Measurements from ENCODE around the gene PCBP1.

PCBP1 gene

GRCh38 chr2:70086838-70087701, at the start of gene PCBP1:
TSS of gene PCBP1 (plus strand) at chr2:70087477. CDS start at chr2:70087744, 267 bp downstream.
- H3K9me3 Mint-ChIP-seq, result no peaks in the 10 kb centered on the region
- H3K4me1 Mint-ChIP-seq, result peaks cover 50% of the 10 kb centered on the region
- peak within 1 kb of the TSS; percentile 100 for H3K27ac Mint-ChIP-seq
- peak within 1 kb of the TSS; percentile 97 to 100 (median 99) for H3K4me3 Mint-ChIP-seq
- H3K36me3 Mint-ChIP-seq (ENCODE audit: low read depth), result peaks cover 48% of the 10 kb centered on the region
- no peaks in the 10 kb centered on the region for H3K27me3 Mint-ChIP-seq (ENCODE audit: low read depth)
- TF ChIP-seq, protein P1, sequence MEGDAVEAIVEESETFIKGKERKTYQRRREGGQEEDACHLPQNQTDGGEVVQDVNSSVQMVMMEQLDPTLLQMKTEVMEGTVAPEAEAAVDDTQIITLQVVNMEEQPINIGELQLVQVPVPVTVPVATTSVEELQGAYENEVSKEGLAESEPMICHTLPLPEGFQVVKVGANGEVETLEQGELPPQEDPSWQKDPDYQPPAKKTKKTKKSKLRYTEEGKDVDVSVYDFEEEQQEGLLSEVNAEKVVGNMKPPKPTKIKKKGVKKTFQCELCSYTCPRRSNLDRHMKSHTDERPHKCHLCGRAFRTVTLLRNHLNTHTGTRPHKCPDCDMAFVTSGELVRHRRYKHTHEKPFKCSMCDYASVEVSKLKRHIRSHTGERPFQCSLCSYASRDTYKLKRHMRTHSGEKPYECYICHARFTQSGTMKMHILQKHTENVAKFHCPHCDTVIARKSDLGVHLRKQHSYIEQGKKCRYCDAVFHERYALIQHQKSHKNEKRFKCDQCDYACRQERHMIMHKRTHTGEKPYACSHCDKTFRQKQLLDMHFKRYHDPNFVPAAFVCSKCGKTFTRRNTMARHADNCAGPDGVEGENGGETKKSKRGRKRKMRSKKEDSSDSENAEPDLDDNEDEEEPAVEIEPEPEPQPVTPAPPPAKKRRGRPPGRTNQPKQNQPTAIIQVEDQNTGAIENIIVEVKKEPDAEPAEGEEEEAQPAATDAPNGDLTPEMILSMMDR (IDR thresholded peaks at IDR 0.05; ENCODE audit: unreplicated experiment in 3 of 3), result no peak

DNA sequence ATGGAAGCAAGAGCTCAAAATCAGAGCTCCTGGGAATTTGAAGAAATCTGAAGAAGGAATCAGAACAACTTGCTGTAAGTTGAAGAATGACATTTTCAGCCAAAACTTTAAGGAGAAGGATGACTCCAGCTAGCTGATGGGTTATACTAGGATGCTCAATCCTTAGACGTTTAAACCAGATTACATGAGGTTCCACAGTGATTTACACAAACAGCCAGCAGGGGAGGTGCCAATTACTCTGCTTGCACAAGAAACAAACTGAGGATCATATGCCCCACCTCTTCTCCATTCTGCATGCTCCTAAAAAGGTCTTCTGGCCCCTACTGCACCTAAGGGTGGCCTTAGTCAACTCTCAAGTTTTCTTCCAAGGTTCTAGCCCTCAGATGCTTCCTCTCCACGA, 47.9 kb upstream of the PCBP1 start:
- H3K4me3 Mint-ChIP-seq, result no peak overlapping the region
- TF ChIP-seq, protein P1 (IDR thresholded peaks at IDR 0.05; ENCODE audit: unreplicated experiment in 3 of 3), result no peak
- H3K27me3 Mint-ChIP-seq (ENCODE audit: low read depth), result no peaks in the 10 kb centered on the region
- peaks cover 34% of the 10 kb centered on the region for H3K36me3 Mint-ChIP-seq (ENCODE audit: low read depth)
- peaks cover 6% of the 10 kb centered on the region for H3K4me1 Mint-ChIP-seq
- H3K9me3 Mint-ChIP-seq, result no peaks in the 10 kb centered on the region
- H3K27ac Mint-ChIP-seq, result no peak overlapping the region

DNA sequence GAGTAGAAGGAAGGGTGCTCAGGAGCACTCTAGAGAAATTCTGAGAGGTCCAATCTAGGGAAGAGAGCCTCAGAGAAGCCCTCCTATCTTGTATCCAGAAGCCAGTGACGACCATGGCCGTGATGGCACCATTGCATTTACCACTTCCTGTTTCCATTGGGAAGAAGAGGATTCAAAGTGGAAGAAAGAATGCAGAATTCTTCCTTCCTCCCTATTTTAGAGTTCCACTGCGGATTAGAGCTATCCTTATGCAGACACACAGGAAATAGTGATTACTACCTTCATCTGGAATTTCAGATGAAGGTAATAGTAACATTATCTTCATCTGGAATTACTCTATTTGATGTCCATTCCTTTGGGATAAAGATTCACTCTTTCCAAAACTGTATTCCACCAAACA, 45.6 kb upstream of the PCBP1 start:
- H3K4me1 Mint-ChIP-seq, result peaks cover 6% of the 10 kb centered on the region
- H3K4me3 Mint-ChIP-seq, result no peak overlapping the region
- H3K27ac Mint-ChIP-seq, result no peak overlapping the region
- peaks cover 45% of the 10 kb centered on the region for H3K36me3 Mint-ChIP-seq (ENCODE audit: low read depth)
- no peaks in the 10 kb centered on the region for H3K9me3 Mint-ChIP-seq
- TF ChIP-seq, protein P1 (IDR thresholded peaks at IDR 0.05; ENCODE audit: unreplicated experiment in 3 of 3), result no peak
- no peaks in the 10 kb centered on the region for H3K27me3 Mint-ChIP-seq (ENCODE audit: low read depth)

DNA sequence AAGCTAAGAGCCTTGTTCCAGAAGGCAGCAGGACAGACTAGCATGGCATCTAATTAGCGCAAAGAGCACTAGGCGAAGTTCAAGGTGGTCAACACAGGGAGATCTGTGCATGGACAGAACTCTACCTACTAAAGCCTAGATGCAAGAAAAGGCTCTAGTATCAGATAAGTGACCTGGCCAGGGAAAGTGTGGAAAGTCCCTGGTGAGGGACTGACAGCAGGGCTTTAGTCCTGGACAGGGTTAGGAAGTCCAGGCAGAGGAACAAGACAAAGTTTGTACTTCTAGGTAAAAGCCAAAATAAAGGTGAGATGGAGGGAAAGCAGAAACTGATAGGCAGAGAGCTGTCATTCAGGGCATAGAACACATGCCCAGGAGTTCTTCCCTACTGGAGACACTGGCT, 45.0 kb upstream of the PCBP1 start:
- Mint-ChIP-seq H3K4me3 (no peak overlapping the region), H3K27ac (peak overlapping the region in 1 of 3 experiments; percentile 10), H3K27me3 (ENCODE audit: low read depth) (no peaks in the 10 kb centered on the region), H3K9me3 (no peaks in the 10 kb centered on the region), H3K36me3 (ENCODE audit: low read depth) (peaks cover 51% of the 10 kb centered on the region), H3K4me1 (peaks cover 6% of the 10 kb centered on the region)
- TF ChIP-seq, protein P1 (IDR thresholded peaks at IDR 0.05; ENCODE audit: unreplicated experiment in 3 of 3), result no peak

- no peaks in the 10 kb centered on the region for H3K27me3 Mint-ChIP-seq (ENCODE audit: low read depth)
- peaks cover 51% of the 10 kb centered on the region for H3K36me3 Mint-ChIP-seq (ENCODE audit: low read depth)
- H3K27ac Mint-ChIP-seq, result no peak overlapping the region
- TF ChIP-seq, protein P1 (IDR thresholded peaks at IDR 0.05; ENCODE audit: unreplicated experiment in 3 of 3), result no peak
- peaks cover 6% of the 10 kb centered on the region for H3K4me1 Mint-ChIP-seq
- no peaks in the 10 kb centered on the region for H3K9me3 Mint-ChIP-seq
- no peak overlapping the region for H3K4me3 Mint-ChIP-seq
Observed at GRCh38 chr2:70043252-70043875, 43.9 kb upstream of the PCBP1 start.

All from nephron (organoid).